Forelimb muscle (tissue), 1 donor: Measurements from ENCODE around the gene RNF186. TPM values are rescaled to one million over a fixed set of nuclear protein-coding genes. Genes with fewer than 3 reads are reported as not detected.
"Not testable (repeated sequence)": the region's sequence is repeated elsewhere in the genome, so short reads cannot be mapped to it uniquely, and the experiment has no call there.

Source experiments
- DNase-seq: peaks from one replicate; pipeline ENCODE4 v3.0.0-alpha.2; 2013; ENCODE audit warnings: low read depth
- polyA plus RNA-seq: library from polyadenylated mRNA; unstranded; fragments of 120-200 nt; gene quantifications from one replicate; pipeline ENCODE4 v1.2.1, GENCODE V29; 2013; ENCODE audit not compliant: insufficient read length

RNF186 gene
- polyA plus RNA-seq, 1 donor: 0.20 TPM

DNA sequence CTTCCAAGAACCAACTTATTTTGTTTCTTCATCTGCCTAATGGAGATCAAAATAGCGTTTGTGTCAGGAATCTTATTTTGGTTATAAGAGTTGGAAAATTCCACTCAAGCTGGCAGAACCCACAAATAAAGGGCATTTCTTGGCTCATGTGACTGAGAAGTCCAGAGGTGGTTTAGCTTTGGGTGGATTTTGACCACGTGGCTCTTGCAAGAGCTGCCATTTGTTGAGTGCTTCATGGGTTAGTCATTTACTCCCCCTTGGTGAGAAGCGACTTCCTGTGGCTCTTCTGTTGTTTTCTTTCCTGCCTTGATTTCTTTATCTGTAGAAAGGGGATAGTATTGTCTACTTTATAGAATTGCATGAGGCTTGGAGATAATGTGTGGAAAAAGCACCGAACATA, 9.5 kb upstream of the RNF186 start:
- no peak for DNase-seq

DNA sequence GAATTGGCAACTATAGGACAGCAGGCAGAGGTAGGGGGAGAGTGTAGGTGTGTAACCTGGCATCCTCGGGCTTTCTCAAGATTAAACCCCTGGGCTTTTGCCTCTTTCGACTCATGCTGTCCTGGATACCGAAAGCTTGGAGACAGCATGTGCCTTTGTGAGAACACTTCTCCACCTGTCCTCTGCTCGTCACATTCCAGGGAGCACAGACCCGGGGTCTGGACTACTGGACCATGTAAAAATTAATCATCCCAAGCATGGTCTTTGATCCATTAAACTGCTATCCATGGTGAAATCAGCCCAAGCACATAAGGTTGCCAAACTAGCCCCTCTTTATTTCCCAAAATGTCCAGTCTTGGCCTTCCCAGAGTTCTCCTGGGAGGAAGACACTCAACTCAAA, 9.0 kb upstream of the RNF186 start:
- no peak for DNase-seq

DNA sequence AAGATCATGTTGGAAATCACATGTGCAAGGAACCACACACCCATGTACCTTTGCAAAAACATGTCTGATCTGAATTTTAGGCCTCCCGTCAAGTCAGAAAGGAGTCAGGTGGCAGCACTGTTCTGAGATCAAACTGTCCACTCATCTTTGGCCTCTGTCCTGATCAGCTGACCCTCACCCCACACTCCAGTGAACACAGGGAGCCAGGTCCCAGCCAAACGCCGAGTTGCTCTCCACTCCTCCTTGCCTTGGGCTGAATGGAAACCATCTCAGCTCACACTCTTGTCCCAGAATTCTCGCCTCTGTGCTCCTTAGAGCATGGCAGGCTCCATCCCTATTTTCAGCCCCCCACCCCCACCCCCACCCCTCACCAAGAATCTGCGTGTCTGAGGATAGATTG, 4.6 kb upstream of the RNF186 start:
- no peak for DNase-seq

DNA sequence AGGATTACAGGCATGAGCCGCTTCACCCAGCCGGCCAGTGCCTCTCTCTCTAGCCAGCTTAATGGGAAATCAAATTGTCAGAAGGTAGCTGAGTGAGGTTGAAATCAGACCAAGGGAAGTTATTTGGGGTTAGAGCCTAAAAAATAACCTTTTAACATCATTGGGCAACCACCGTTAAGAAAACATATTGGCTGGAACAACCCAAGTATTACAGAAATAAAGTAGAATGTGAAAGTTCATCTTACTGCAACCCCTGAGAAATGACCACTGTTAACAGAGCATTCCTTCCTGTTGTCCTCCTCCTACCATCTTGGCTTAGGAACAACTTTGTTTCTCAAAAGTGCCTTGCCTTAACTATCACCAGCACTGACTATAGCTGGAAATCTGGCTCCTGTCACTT, 3.2 kb upstream of the RNF186 start:
- no peak for DNase-seq

DNA sequence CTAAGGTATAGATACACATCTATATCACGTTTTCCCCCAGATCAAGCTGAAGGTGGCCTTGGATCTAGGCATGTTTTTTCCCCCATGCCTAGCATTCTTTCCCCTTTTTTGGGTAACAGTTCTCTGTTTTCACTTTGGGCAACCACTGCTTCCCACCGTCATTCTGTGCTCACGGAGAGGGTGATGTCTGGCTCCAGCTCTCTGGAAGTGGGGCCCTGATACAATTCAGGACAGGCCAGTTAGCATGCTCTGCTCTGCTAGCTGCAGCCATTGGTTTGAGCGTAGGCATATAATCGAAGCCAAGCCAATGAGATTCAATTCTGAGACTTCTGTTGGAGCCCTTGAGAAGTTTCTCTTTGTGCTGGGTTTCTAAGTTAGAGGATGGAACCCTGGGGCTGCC, 2.1 kb upstream of the RNF186 start:
- DNase-seq: no peak

DNA sequence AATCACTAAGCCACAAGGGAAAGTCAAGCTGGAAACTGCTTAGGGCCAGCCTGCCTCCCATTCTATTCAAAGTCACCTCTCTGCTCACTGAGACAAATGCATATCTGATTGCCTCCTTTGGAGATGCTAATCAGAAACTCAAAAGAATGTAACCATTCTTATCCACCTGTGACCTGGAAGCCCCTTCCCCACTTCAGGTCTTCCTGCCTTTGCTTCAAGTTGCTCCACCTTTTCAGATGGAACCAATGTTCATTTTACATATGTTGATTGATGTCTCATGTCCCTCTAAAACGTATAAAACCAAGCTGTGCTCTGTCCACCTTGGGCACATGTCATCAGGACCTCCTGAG, 1.6 kb upstream of the RNF186 start:
- not testable (repeated sequence) for DNase-seq

DNA sequence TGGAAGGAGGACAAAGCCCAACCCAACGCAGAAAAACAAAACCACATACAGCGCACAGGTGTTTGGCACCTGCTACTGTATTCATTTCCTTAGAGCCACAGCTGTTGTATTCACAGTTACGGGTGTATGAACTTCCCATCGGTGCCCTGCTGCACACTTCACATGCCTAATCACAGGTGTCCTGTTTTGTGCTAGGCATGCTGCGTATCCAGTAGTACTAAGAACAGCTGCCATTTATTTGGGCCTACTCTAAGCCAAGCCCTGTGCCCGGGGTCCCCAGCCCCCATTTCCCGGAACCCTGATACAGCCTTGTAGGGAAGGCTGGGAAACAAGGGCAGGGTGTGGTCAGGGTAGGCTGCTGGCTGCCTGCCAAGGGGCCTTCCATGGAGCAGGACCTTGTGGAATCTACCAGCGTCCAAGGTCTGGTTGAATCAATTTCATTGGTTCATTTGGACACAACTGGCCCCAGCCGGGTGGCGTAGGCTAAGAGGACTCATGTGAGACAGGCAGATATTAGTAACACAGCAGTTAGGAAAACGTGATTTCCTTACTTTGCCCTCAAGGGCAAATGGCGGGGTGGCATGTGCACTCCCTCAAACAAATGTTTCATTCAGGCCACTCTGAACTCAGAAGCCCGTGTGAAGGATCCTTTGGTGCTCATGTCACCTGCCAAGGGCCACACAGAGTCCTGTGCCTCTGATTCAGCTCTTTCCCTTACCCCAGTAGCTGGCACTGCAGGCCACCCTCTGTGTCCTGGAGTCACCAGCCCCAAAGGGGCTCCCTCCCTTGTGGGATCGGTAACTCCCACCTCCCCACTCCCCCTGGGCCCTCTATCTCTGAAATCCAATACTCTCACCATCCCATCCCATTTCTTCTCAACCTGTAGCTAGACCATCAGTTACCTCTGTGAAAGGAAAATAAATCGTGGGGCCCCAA, 986 bp upstream of the RNF186 start:
- DNase-seq: no peak

DNA sequence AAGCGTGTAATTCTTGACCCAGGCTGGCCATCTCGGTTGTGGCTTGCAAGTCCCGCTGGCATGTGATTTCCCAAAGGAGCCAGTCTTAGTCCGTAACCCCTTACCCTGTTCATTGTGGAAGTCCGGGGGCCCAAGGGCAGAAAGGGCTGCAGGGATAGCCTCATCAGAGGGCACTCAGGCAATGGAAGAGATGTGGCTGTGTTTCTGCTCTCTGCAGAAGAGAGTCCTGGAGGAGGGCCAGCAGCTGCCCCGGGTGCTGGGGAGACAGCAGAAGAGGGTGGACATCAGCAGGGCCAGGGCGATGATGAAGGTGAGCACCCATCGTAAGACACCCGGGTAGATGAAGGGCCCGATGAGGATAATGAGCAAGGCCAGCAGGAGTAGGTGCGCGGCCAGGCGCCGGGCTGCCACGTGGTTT, 830 bp downstream of the RNF186 start:
- DNase-seq: no peak

DNA sequence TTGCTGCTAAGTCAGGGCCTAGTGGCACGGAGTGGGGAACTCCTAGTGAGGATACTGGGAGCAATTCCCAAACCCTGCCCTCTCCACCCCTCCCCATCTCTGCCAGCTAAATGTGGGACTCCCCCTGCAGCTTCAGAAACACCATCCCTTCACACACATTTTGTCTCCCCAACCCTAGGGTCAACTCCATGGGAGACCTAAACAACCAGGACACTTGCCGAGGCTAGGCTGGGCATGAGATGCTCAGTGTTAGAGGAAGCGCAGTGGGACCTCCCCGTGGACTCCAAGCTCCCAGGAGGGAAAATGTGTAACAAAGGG, 1.5 kb downstream of the RNF186 start:
- no peak for DNase-seq

DNA sequence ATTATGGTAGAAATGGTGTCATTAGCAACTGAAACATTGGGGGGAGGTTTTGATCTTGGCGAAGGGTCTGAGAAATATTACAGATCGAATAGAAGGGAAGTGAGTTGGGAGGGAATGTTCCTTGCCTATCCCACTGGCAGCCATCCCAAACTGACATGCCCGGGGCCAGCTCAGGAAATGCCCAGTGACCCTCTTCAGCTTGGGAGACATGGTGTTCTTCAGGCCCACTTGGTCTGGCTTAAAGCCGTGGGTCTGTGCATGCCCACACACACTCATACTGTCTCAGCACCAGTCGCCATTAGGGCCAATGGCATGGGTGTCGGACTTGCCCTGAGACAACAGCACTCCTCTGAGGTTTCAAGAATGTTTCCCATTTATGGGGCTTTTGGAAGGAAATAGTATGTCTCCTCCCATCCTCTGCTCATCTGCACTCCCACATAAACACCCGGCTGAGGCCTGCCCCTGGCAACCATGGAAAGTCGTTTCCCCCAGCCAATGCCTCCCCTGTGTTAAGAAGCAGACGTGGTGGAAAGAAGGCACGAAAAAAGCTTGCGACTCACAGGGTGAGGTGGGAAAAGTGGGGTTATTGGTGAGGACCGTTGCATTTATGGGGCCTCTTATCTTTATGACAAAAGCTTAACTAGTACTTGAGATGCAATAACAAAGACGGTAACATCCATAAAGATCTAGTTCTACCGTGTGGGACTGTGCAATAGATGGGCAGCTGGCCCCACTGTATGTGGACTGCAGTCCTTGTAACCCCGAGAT, 2.0 kb downstream of the RNF186 start:
- no peak for DNase-seq

DNA sequence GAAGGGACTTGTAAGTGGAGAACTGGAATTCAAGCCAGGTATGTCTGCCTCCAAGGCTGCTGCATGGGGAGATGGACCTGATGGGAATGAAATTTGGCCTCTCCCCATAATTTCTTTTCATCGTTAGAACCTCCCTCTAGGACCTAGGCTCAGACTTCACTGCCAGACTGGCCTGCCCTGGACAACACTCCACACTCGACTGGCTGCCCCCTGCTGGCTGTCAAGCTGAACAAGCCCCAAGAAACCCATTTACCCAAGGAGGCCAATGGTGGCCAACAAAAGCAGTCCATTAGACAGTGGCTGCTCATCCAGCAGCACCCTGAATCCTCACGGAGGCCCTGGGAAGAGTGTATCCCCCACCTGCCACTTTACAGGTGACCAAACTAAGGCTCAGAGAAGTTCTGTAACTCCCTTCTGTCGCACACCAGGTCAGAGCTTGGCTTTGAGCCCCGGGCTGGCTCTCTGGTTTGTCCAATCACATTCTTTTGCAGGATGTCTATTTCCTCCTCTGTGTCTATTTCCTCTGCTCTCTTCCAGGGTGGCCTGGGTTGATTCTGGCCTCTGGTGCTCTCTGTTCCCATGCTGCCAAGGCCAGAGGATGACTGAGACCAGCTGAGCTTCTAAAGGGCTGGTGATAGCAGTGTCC, 3.8 kb downstream of the RNF186 start:
- DNase-seq: no peak

DNA sequence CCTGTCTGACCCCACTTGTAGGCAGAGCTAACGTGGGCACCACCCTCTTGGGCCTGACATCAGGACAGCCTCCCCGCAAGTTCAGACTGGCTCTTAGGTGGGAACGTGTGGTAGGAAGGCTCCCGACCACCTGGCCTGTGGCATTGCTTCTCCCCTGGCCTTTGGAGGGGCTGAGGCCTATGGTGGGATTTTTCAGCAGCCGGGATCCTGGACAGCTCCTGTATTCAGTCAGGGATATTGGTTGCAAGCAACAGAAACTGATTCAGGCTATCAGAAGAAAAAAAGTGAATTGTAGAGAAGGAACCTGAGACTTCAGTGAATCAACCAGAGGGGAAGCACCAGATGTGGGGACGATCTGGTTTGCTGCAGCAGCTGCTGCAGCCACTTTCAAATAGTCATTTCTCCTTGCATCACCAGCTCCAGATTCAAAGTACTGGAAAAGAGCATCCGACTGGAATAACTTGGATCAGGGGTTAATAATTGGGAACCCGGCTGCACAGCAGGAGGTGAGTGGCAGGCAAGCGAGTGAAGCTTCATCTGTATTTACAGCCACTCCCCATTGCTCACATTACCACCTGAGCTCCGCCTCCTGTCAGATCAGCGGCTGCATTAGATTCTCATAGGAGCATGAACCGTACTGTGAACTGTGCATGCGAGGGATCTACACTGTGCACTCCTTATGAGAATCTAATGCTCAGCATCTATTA, 5.9 kb downstream of the RNF186 start:
- DNase-seq: no peak

DNA sequence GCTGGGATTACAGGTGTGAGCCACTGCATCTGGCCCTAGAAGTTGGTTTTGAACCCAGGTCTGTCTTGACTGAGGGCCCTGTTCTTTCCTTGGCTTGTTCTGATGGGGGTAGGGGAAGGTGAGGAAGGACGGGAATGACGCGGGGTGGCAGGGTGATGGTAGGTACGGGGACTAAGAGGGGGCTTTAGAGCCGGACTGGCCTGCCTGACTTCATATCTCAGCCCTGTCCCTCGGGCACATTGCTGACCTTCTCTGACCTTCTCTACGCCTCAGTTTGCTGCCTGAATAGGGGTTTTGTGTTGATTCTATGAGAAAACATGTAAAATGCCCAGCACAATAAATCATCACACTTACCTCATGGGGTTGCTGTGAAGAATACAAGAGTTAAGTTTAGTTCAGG, 6.7 kb downstream of the RNF186 start:
- no peak for DNase-seq

DNA sequence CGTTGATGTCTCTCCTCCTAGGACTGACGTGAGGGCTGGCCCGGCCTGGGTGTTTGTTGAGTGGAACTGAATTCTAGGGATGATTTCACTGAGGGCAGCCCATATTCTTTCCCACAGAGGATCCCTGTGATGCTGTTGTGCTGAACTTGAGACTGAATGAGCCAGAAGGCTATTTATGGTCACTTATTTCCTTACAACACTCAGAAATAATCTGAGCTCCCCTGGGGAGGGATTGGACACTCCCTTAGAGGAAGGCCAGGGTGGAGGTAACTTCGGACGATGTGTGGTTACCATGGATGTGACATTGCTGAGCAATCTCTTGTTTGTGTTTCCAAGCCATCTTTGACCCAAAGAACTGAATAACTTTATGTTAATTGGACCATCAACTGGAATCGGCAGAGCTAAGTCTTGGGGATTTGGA, 10.2 kb downstream of the RNF186 start:
- DNase-seq: no peak

DNA sequence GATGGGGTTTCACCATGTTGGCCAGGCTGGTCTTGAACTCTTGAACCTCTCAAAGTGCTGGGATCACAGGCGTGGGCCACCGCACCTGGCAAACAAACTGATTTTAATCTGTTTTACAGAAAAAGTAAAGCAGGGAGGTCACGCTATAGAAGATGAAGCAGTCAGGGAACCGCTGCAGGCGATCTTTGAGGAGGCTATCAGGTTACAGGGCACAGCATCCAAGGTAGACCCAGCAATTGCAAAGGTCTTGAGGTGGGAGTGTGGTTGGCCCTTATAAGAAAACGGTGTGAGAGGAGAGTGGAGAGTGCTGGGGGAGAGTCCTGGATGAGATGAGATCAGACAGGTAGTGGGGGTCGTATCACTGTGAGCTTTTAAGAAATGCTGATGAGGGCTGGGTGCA, 12.8 kb downstream of the RNF186 start:
- no peak for DNase-seq

DNA sequence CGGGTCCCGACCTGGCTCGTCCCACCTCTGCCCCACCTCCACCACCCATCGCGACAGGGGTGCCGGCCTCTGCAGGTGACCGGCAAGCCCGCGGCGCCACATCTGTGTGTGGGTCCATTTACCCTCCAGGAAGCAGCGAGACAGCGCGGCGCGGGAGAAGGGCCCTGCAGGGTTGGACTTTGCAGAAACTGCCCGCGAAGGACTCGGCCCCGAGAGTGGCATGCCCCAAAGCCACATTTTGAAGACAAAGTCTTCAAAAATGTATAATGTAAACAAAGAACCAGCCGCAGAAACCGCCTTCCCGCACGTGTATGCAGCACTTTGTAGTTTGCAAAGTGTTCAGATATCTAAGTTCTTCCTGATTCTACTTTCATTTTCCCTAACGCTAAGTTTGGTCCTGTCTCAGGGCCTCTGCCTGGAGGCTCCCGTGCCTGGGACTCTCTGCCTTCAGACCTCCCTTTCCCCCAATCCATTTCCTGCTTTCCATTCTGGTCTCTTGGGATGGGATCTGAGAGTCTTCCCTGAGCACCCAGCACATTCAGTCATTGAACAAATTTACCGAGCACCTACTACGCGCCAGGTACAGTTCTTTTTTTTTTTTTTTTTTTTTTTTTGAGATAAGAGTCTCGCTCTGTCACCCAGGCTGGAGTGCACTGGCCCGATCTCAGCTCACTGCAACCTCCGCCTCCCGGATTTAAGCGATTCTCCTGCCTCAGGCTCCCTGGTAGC, 14.8 kb downstream of the RNF186 start:
- DNase-seq: no peak

DNA sequence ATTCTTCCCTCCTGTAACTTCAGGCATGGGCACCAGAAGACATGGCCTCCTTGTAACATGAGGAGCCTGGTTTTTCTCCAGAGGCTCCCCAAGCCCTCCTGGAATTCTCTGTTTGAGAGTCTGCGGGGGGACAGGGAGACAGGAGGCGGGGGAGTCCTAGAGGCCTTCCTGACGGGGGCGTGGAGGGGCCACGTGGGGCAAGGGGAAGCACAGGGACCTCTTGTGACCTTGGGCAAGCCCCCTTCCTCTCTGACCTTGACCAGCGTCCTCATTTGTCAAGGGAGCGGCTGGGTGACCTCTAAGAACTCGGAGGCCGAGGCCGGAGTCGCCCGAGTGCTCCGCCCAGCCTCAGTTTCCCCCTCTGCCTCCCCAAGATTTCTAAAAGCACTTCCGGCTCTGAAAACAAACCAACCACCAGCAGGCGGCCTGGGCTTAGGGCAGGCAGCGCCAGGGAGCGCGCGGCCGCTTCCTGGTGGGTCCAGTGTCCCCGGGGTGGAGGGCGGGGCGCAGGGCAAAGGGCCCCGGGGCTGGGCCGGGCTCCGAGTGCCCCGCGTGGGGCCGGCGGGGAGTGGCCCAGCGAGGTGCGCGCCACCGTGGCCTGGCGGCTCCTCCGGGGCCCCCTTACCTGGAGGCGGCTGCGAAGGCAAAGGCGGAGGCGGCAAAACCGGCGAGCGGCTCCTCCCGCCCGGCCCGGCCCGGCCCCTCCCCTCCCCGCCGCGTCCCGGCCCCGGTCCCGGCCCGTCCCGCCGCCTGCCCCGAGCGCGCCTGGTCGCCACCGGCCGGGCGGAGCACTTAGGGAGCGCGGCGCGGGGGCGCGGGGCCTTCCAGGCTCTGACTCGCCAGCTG, 15.6 kb downstream of the RNF186 start, which contains the start of gene TMCO4:
Gene TMCO4 (minus strand): TSS at position 687 of the 846 bp plus-strand sequence. CDS start 19,158 bp downstream, outside the sequence.
- DNase-seq: no peak

DNA sequence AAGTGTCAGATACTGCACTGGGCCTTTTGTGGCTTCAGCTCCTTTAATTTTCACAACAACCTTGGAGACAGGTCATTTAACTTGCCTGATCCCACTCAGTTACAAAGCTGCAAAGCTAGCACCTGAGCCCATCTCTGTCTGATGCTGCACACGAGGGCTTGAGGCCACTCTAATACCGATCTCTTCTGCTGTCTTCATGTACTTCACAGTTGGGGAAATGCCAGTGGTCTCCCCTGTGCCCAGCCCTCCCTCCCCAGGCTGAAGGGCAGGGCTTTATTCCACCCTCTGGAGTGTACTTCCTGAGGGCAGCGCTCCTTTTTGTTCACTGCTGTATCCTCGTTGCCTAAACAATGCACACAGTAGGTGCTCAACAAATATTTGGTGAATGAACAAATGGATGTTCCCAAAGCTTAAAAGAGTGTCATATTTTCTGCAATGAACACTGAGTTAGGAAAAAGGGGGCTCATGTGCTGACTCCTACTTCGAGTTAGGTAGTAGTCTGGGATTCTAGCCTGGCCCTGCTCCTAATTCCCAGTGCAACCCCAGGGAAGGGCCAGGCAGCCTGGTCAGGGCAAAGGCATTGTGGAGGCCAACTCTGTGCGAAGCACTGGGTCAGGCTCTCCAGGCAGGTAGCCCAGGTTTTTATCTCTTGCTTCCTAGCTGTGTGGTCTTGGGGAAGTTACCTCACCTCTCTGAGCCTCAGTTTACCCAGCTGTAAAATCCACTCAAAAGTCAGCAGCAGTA, 16.4 kb downstream of the RNF186 start:
- DNase-seq: no peak

DNA sequence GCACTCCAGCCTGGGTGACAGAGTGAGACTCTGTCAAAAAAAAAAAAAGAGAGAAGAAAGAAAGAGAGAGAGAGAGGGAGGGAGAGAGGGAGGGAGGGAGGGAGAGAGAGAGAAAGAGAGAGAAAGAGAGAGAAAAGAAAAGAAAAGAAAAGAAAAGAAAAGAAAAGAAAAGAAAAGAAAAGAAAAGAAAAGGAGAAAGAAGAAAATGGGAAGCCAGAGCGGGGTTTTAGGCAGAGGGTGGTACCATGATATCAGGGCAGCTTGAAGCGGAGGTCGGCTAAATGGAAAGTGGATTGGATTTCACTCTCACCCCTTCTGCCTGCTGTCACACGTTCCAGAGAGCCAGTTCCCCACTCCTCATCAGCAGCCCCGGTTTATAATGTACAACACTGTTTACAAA, 17.3 kb downstream of the RNF186 start:
- no peak for DNase-seq

DNA sequence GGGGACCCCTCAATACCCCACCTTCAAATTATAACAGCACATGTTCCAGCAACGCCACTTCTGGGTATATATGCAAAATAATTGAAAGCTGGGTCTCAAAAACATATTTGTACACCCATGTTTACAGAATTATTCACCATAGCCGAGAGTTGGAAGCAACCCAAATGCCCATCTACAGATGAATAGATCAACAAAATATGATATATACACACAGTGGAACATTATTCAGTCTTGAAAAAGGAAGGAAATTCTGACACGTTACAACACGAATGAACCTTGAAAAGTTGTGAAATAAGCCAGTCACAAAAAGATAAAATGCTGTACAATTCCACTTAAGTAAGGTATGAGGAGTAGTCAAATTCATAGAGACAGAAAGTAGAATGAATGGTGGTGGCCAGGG, 20.5 kb downstream of the RNF186 start:
- no peak for DNase-seq
